K562 (cell line): Measurements from ENCODE around the gene RNF103. TPM values are rescaled to one million over a fixed set of nuclear protein-coding genes. Genes with fewer than 3 reads are reported as not detected.

ENCODE experiments used
- BHLHE40 ChIP-seq: IDR thresholded peaks from 2 replicates; pipeline ENCODE4 v1.6.1; 2011; ENCODE audit warnings: low read length, improper control_type of control experiment
- CEBPG ChIP-seq, 3 experiments: fragments of 200-800 bp in 1 of 3; sonication (Bioruptor generic) in 1 of 3; sonication (generic) in 1 of 3; formaldehyde crosslinking in 1 of 3; IDR thresholded peaks in 2 of 3; conservative IDR thresholded peaks in 1 of 3; 2 replicates each; pipeline versions ENCODE4 v1.6.1 to v1.8.0; 2016 to 2022; ENCODE audit warnings: missing compliant biosample characterization in 2 of 3, missing genetic modification characterization in 2 of 3, mild to moderate bottlenecking in 1 of 3, missing genetic modification reagents in 1 of 3
- DIDO1 ChIP-seq: fragments of 450-650 bp; IDR thresholded peaks from 2 replicates; pipeline ENCODE4 v1.6.1; 2016; ENCODE audit warnings: low read depth, missing biosample characterization, missing genetic modification characterization
- ELF2 ChIP-seq: fragments of 250-450 bp; sonication (Bioruptor Pico); IDR thresholded peaks from 2 replicates; pipeline ENCODE4 v1.5.0; 2021; ENCODE audit warnings: mild to moderate bottlenecking
- ETV6 ChIP-seq, 3 experiments: fragments of 150-350 bp in 1 of 3; sonication (generic) in 1 of 3; formaldehyde crosslinking in 1 of 3; IDR thresholded peaks; 2 replicates each; pipeline versions ENCODE4 v1.6.1 to v1.8.0; 2014 to 2022; ENCODE audit warnings: borderline replicate concordance in 2 of 3, low read depth in 2 of 3, antibody characterized with exemption in 1 of 3, low read length in 1 of 3, mild to moderate bottlenecking in 1 of 3, missing genetic modification reagents in 1 of 3
- FOXK1 ChIP-seq: sonication (generic); formaldehyde crosslinking; IDR thresholded peaks from 2 replicates; pipeline ENCODE4 v1.8.0; 2022; ENCODE audit warnings: missing genetic modification reagents, mild to moderate bottlenecking, borderline replicate concordance
- HINFP ChIP-seq: fragments of 450-650 bp; conservative IDR thresholded peaks from 2 replicates; pipeline ENCODE4 v1.6.1; 2016; ENCODE audit warnings: missing genetic modification characterization, low read depth, mild to moderate bottlenecking, control low read depth, missing compliant biosample characterization
- HMG20A ChIP-seq: fragments of 450-650 bp; formaldehyde crosslinking; conservative IDR thresholded peaks from 2 replicates; pipeline ENCODE4 v1.4.0; 2020; ENCODE audit warnings: mild to moderate bottlenecking, mixed read lengths
- KAT8 ChIP-seq: fragments of 450-650 bp; IDR thresholded peaks from 2 replicates; pipeline ENCODE4 v1.6.1; 2016; ENCODE audit warnings: low read depth, mild to moderate bottlenecking
- MCM2 ChIP-seq: fragments of 450-650 bp; IDR thresholded peaks from 2 replicates; pipeline ENCODE4 v1.6.1; 2017; ENCODE audit warnings: low read depth, mild to moderate bottlenecking
- NBN ChIP-seq: fragments of 450-650 bp; IDR thresholded peaks from 2 replicates; pipeline ENCODE4 v1.6.1; 2016; ENCODE audit warnings: low read depth, mild to moderate bottlenecking
- PCBP2 ChIP-seq: fragments of 200-400 bp; formaldehyde crosslinking; IDR thresholded peaks from 2 replicates; pipeline ENCODE4 v1.6.1; 2018; ENCODE audit warnings: low read length, low read depth, mild to moderate bottlenecking, moderate library complexity; ENCODE audit not compliant: poor library complexity, severe bottlenecking
- PKNOX1 ChIP-seq: fragments of 450-650 bp; IDR thresholded peaks from 2 replicates; pipeline ENCODE4 v1.6.1; 2016
- STAT5B ChIP-seq: fragments of 250-450 bp; sonication (Bioruptor Pico); IDR thresholded peaks from 2 replicates; pipeline ENCODE4 v1.8.0; 2021; ENCODE audit warnings: mild to moderate bottlenecking, inconsistent platforms
- THAP12 ChIP-seq: fragments of 250-450 bp; sonication (Bioruptor Pico); IDR thresholded peaks from 2 replicates; pipeline ENCODE4 v1.9.0; 2021; ENCODE audit warnings: mild to moderate bottlenecking, inconsistent platforms
- THRB ChIP-seq: fragments of 450-650 bp; formaldehyde crosslinking; conservative IDR thresholded peaks from 2 replicates; pipeline ENCODE4 v1.4.0; 2022; ENCODE audit warnings: mild to moderate bottlenecking, missing genetic modification characterization
- XRCC4 ChIP-seq: IDR thresholded peaks from one replicate; pipeline ENCODE4 v1.6.1; 2011; ENCODE audit not compliant: insufficient read depth, insufficient read length; ENCODE audit errors: extremely low read depth
- ZNF165 ChIP-seq: fragments of 250-450 bp; sonication (Bioruptor Pico); IDR thresholded peaks from 2 replicates; pipeline ENCODE4 v1.4.0; 2020; ENCODE audit warnings: borderline replicate concordance
- polyA plus RNA-seq, 8 experiments: library from polyadenylated mRNA; depleted of rRNA in 4 of 8; stranded (reverse) in 5 of 8; unstranded in 3 of 8; fragments of >200 nt; fragmentation: Nextera tagmentation in 2 of 8; fragmentation: Illumina TruSeq in 1 of 8; extraction: Ambion mirVana in 2 of 8; extraction: Trizol in 1 of 8; gene quantifications; 2 replicates each; pipeline versions ENCODE4 v1.2.1 to v1.2.3, GENCODE V29; 2011 to 2014; ENCODE audit warnings: inconsistent platforms in 1 of 8, missing spikeins in 1 of 8
- total RNA-seq, 7 experiments: library from RNA; depleted of rRNA in 6 of 7; stranded (reverse); fragments of >200 nt in 6 of 7; fragmentation: Illumina TruSeq in 2 of 7; extraction: Trizol in 2 of 7; gene quantifications; 2 replicates each; pipeline versions ENCODE4 v1.2.1 to v1.2.3, GENCODE V29; 2011 to 2021; ENCODE audit warnings: low replicate concordance in 1 of 7

RNF103 gene
- total and polyA plus RNA-seq, 9 of the 15 experiments (the other 6 are each of a cell fraction or from before 2014, with no cell fraction given), result 1.2 to 6.8 (median 4.6) TPM

GRCh38 chr2:86584151-86584913 lies 39.3 kb downstream of the RNF103 start (continued):
- no peak for TF ChIP-seq HMG20A (CRISPR knock-in tag)
- TF ChIP-seq THAP12, result no peak
- no peak for TF ChIP-seq XRCC4
- no peak for TF ChIP-seq MCM2
- no peak for TF ChIP-seq FOXK1 (CRISPR knock-in tag)
- no peak for TF ChIP-seq DIDO1 (tag)
- TF ChIP-seq CEBPG (CRISPR knock-in tag; IDR thresholded peaks at IDR 0.05), result no peak
- TF ChIP-seq CEBPG (tag; conservative IDR thresholded peaks at IDR 0.05 in 1 of 2, IDR thresholded peaks at IDR 0.05 in 1 of 2), result peak in 1 of 2 experiments; percentile 20; a peak in 1 of 4 replicates
- no peak for TF ChIP-seq STAT5B
- TF ChIP-seq HINFP (tag), result no peak
- no peak for TF ChIP-seq BHLHE40
- no peak for TF ChIP-seq ZNF165 (CRISPR knock-in tag)
- peak; percentile 37; the same call in 1 of the 2 replicates for TF ChIP-seq PKNOX1
- no peak; the same call in 1 of the 2 replicates for TF ChIP-seq NBN
- TF ChIP-seq THRB (CRISPR knock-in tag), result no peak
- no peak for TF ChIP-seq ELF2 (CRISPR knock-in tag)
- TF ChIP-seq ETV6 (IDR thresholded peaks at IDR 0.05; ENCODE audit: borderline replicate concordance in 1 of 2, low read depth in 2 of 2, low read length in 1 of 2), result no peak
- no peak for TF ChIP-seq ETV6 (CRISPR knock-in tag; IDR thresholded peaks at IDR 0.05; ENCODE audit: borderline replicate concordance)
- no peak for TF ChIP-seq PCBP2
- no peak for TF ChIP-seq KAT8
